GM12872 (cell line): Measurements from ENCODE around the gene COL25A1.

Experiments
- TF ChIP-seq, protein P1 (sequence below): IDR thresholded peaks from 3 replicates; pipeline ENCODE4 v1.5.1; 2011; ENCODE audit warnings: low read depth, mild to moderate bottlenecking, low read length, moderate library complexity; ENCODE audit not compliant: insufficient read depth

Gene COL25A1

DNA sequence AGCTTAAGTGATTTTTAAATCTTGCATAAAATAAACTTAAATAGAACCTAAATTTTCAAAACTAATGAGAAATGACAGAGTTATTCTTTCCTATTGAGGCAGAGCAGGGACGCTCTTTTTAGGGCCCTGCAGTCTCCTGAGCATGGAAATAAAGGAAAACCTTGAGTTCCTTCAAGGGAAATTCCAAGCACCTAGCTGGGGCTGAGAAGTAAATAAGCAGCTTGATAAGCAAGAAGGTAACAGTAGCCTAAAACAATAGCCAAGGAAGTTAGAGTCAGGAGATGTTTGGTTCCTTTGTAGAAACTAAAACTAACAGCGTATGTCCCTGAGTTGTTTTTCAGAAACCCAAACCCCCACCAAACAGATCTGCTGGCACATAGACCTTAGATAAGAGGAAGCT is 174.6 kb downstream of the COL25A1 start:
- TF ChIP-seq, protein P1, sequence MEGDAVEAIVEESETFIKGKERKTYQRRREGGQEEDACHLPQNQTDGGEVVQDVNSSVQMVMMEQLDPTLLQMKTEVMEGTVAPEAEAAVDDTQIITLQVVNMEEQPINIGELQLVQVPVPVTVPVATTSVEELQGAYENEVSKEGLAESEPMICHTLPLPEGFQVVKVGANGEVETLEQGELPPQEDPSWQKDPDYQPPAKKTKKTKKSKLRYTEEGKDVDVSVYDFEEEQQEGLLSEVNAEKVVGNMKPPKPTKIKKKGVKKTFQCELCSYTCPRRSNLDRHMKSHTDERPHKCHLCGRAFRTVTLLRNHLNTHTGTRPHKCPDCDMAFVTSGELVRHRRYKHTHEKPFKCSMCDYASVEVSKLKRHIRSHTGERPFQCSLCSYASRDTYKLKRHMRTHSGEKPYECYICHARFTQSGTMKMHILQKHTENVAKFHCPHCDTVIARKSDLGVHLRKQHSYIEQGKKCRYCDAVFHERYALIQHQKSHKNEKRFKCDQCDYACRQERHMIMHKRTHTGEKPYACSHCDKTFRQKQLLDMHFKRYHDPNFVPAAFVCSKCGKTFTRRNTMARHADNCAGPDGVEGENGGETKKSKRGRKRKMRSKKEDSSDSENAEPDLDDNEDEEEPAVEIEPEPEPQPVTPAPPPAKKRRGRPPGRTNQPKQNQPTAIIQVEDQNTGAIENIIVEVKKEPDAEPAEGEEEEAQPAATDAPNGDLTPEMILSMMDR: no peak

DNA sequence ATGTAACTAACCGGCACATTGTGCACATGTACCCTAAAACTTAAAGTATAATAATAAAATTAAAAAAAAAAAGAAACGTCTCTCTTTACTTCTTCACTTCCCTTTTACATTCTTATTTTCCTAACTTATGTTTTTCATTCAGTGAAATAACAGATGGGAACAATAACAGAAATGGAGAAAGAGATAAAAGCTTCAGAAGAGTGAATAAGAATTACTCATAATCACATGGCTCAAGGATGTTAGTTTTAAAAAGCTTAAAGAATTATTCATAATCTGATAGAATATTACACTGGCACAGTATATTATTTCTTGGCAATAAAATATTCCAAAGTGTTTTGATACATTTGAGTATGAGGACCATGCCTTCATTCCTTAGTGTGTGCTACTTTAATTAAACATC is 175.6 kb downstream of the COL25A1 start:
- TF ChIP-seq, protein P1: no peak

DNA sequence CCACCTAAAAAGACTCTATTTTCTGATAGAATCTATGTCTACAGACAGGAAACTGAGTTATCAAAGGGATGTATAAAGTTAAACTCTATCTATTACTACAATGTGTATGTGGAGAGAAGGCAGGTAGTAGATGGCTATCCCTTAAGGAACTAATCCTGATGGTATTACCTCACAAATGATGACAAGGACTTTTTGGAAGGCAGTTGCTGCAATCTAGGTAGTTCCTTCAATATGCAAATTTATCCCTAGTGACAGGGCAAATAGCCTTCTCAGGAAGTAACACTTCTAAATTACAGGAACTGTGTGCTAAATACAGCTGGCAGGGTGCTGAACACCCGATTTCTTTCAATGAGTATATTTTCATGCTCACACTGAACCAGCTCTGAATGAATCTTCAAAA is 177.4 kb downstream of the COL25A1 start:
- TF ChIP-seq, protein P1: no peak

DNA sequence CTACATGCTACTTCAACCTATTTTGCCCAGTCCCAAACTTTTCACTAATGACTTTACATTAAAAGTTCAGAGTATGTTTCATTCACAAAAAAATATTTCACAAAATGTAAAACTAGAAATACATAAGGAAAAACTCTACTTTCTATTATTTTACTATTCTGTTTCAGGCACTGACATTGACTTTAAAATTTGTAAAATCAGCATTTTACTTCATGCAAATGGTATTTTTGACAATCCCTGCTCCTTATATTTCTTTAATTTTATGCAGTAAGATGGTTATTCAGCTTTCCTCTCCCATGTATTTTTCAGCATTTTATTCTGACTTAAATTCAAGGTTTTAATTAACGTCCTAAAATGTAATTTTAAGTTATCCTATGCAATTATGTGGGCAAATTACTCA is 178.5 kb downstream of the COL25A1 start:
- TF ChIP-seq, protein P1: no peak

DNA sequence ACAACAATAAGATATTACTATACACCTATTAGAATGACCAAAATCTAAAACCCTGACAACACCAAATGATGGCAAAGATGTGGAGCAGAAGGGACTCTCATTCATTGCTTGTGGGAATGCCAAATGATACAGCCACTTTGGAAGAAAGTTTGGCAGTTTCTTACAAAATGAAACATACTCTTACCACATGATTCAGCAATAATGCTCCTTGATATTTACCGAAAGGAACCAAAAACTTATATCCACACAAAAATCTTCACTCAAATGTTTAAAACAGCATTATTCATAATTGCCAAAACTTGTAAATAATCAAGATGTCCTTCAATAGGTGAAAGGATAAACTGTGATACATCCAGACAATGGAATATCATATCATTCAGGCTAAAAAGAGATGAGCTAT is 180.9 kb downstream of the COL25A1 start:
- TF ChIP-seq, protein P1: no peak

DNA sequence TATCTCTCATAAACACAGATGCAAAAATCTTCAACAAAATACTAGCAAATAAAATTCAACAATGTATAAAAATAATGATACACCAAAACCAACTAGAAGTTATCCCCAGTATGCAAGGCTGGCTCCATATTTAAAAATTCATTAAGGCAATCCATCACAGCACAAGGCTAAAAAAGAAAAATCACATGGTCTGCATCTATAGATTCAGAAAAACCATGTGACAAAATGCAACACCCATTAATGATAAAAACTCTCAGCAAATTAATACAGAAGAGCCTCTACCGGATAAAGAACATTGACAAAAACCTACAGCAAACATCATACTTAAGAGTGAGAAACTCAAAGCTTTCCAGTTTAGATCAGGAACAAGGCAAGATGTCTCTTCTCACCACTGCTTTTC is 182.6 kb downstream of the COL25A1 start:
- TF ChIP-seq, protein P1: no peak

DNA sequence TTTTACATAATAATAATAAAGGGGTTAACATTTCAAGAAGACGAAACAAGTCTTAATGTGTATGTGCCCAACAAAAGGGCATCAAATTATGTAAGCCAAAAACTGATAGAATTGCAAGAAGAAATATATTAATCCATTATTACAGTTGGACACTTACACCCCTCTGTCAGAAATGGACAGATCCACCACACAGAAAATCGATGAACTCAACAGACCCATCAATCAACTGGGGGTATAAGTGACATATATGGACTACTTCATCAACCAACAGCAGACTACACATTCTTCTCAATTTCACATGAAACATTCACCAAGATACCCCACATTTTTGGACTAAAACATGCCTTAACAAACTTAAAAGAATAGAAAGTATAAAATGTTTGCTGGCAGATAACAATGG is 183.8 kb downstream of the COL25A1 start:
- TF ChIP-seq, protein P1: no peak

DNA sequence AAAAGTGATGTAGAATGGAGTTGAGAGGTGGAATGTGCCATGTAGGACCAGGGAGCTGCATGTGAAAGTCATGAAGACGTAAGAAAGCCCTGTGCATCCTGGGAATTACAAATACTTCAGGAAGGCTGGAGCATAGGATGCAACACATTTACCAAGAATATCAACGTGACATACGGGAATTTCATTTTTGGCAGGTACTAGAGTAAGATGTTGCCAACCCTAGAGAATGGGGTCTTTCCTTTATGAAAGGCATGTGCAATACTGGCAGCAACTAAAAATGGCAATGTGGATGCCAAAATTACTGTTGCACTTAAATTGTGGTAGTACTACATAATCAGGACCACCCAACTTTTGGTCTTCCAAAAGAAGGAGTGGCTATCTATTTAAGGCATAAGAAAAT is 188.0 kb downstream of the COL25A1 start:
- TF ChIP-seq, protein P1: no peak
